GM21360 (cell line): Measurements from ENCODE around the gene ADAM33.

Experiments used
- ATAC-seq: cut with Tn5 transposase; IDR thresholded peaks from one replicate; pipeline ENCODE4 v1.9.1; 2021; ENCODE audit warnings: mild to moderate bottlenecking, moderate library complexity; ENCODE audit not compliant: unreplicated experiment

ADAM33 gene

GRCh38 chr20:3681931-3682781 lies at the start of gene ADAM33:
ADAM33 (minus strand) TSS chr20:3682010; CDS start chr20:3682004, 6 bp downstream.
- ATAC-seq: no peak

- no peak for ATAC-seq
Observed at GRCh38 chr20:3730803-3731672, 49.2 kb upstream of the ADAM33 start.

GRCh38 chr20:3729811-3730540 lies 48.2 kb upstream of the ADAM33 start:
- ATAC-seq: no peak

- no peak for ATAC-seq
Observed at GRCh38 chr20:3729378-3729777, 47.6 kb upstream of the ADAM33 start.

GRCh38 chr20:3728876-3729275 lies 47.1 kb upstream of the ADAM33 start:
- ATAC-seq: no peak

GRCh38 chr20:3728354-3728753 lies 46.5 kb upstream of the ADAM33 start:
- ATAC-seq: no peak

GRCh38 chr20:3727401-3728021 lies 45.7 kb upstream of the ADAM33 start:
- no peak for ATAC-seq

- no peak for ATAC-seq
Observed at GRCh38 chr20:3724356-3724755, 42.5 kb upstream of the ADAM33 start.

GRCh38 chr20:3723284-3723683 lies 41.5 kb upstream of the ADAM33 start:
- no peak for ATAC-seq

- ATAC-seq: no peak
Observed at GRCh38 chr20:3721912-3722311, 40.1 kb upstream of the ADAM33 start.

GRCh38 chr20:3720626-3721025 lies 38.8 kb upstream of the ADAM33 start:
- no peak for ATAC-seq

GRCh38 chr20:3720068-3720467 lies 38.3 kb upstream of the ADAM33 start:
- no peak for ATAC-seq

- no peak for ATAC-seq
Observed at GRCh38 chr20:3719046-3719445, 37.2 kb upstream of the ADAM33 start.

GRCh38 chr20:3716195-3716834 lies 34.5 kb upstream of the ADAM33 start:
- no peak for ATAC-seq

- ATAC-seq: no peak
Observed at GRCh38 chr20:3714092-3714491, 32.3 kb upstream of the ADAM33 start.

GRCh38 chr20:3712279-3712873 lies 30.6 kb upstream of the ADAM33 start, which contains the start of gene SIGLEC1:
SIGLEC1 (minus strand) TSS chr20:3712600; CDS start chr20:3707128, 5,472 bp downstream.
- no peak for ATAC-seq

GRCh38 chr20:3711484-3711941 lies 29.7 kb upstream of the ADAM33 start:
- no peak for ATAC-seq

- ATAC-seq: no peak
Observed at GRCh38 chr20:3710703-3711483, 29.1 kb upstream of the ADAM33 start.

GRCh38 chr20:3710011-3710466 lies 28.2 kb upstream of the ADAM33 start:
- no peak for ATAC-seq
